Astrocyte (in vitro differentiated cells and primary cell): ENCODE results near the gene MRPL40. TPM values are rescaled to one million over a fixed set of nuclear protein-coding genes. Genes with fewer than 3 reads are reported as not detected.

Source experiments
- DNase-seq: peaks from one replicate; pipeline ENCODE4 v3.0.0-alpha.2; 2010; ENCODE audit warnings: low read depth
- FAIRE-seq: peaks from 2 replicates; lab custom pipeline; 2011; peaks lifted over from hg19 to GRCh38; lab: Jason Lieb, UNC
- H2AFZ ChIP-seq: 2 replicates; pipeline ENCODE4 v1.6.0; 2012; ENCODE audit warnings: low read depth, low read length, inconsistent platforms
- H3K27ac ChIP-seq: 2 replicates; pipeline ENCODE4 v1.5.1; 2011; ENCODE audit warnings: low read depth, low read length, inconsistent platforms
- H3K27me3 ChIP-seq: 2 replicates; pipeline ENCODE4 v1.6.0; 2011; ENCODE audit warnings: low read length, inconsistent platforms; ENCODE audit not compliant: insufficient read depth
- H3K36me3 ChIP-seq: 2 replicates; pipeline ENCODE4 v1.5.1; 2011; ENCODE audit warnings: low read length, inconsistent platforms; ENCODE audit not compliant: insufficient read depth
- H3K4me1 ChIP-seq: 2 replicates; pipeline ENCODE4 v1.5.1; 2011; ENCODE audit warnings: low read length, inconsistent platforms; ENCODE audit not compliant: insufficient read depth
- H3K4me2 ChIP-seq: 2 replicates; pipeline ENCODE4 v1.6.0; 2012; ENCODE audit warnings: low read length, inconsistent platforms
- H3K4me3 ChIP-seq: 2 replicates; pipeline ENCODE4 v1.5.1; 2011; ENCODE audit warnings: low read depth, mild to moderate bottlenecking, low read length, inconsistent platforms; ENCODE audit not compliant: insufficient read depth
- H3K79me2 ChIP-seq: 2 replicates; pipeline ENCODE4 v1.6.0; 2012; ENCODE audit warnings: mild to moderate bottlenecking, low read length, inconsistent platforms; ENCODE audit not compliant: insufficient read depth
- H3K9ac ChIP-seq: 2 replicates; pipeline ENCODE4 v1.6.0; 2012; ENCODE audit warnings: mild to moderate bottlenecking, low read length, inconsistent platforms
- H3K9me3 ChIP-seq: 2 replicates; pipeline ENCODE4 v1.5.1; 2012; ENCODE audit warnings: low read depth, mild to moderate bottlenecking, low read length, inconsistent platforms; ENCODE audit not compliant: insufficient read depth
- H4K20me1 ChIP-seq: 2 replicates; pipeline ENCODE4 v1.6.0; 2012; ENCODE audit warnings: low read length, inconsistent platforms; ENCODE audit not compliant: insufficient read depth
- H3K27ac Mint-ChIP-seq: one replicate; pipeline ENCODE4 v1.8.0; 2021; ENCODE audit warnings: mild to moderate bottlenecking, mixed read lengths; ENCODE audit not compliant: unreplicated experiment
- H3K27me3 Mint-ChIP-seq: one replicate; pipeline ENCODE4 v1.8.0; 2021; ENCODE audit warnings: low read depth, mixed read lengths; ENCODE audit not compliant: unreplicated experiment
- H3K36me3 Mint-ChIP-seq: one replicate; pipeline ENCODE4 v1.8.0; 2021; ENCODE audit warnings: low read depth, mixed read lengths; ENCODE audit not compliant: unreplicated experiment
- H3K4me1 Mint-ChIP-seq: one replicate; pipeline ENCODE4 v1.8.0; 2021; ENCODE audit warnings: low read depth, mixed read lengths; ENCODE audit not compliant: unreplicated experiment
- H3K4me3 Mint-ChIP-seq: one replicate; pipeline ENCODE4 v1.8.0; 2021; ENCODE audit warnings: mild to moderate bottlenecking, moderate library complexity, mixed read lengths; ENCODE audit not compliant: unreplicated experiment
- H3K9me3 Mint-ChIP-seq: one replicate; pipeline ENCODE4 v1.8.0; 2021; ENCODE audit warnings: mild to moderate bottlenecking, mixed read lengths; ENCODE audit not compliant: unreplicated experiment
- CTCF ChIP-seq: IDR thresholded peaks from 2 replicates; pipeline ENCODE4 v1.5.1; 2011; ENCODE audit warnings: low read depth, mild to moderate bottlenecking, inconsistent platforms, low read length, moderate library complexity; ENCODE audit not compliant: insufficient read depth
- EZH2 ChIP-seq: IDR thresholded peaks from 2 replicates; pipeline ENCODE4 v1.6.1; 2012; ENCODE audit warnings: mild to moderate bottlenecking, low read length, inconsistent platforms; ENCODE audit not compliant: insufficient read depth
- total RNA-seq: library from RNA; stranded (reverse); gene quantifications from 2 replicates; pipeline ENCODE4 v1.2.1, GENCODE V29; 2021

The MRPL40 gene
- total RNA-seq, 1 donor from 2014 or later: 34.7 TPM

GRCh38 chr22:19461506-19461905, 29.2 kb downstream of the MRPL40 start:
- Histone ChIP-seq H3K36me3 (peaks cover 34% of the 10 kb centered on the region), H3K4me1 (peaks cover 5% of the 10 kb centered on the region), H4K20me1 (peaks cover 24% of the 10 kb centered on the region), H3K27me3 (no peaks in the 10 kb centered on the region), H3K9me3 (no peaks in the 10 kb centered on the region), H3K4me3 (no peak overlapping the region), H2AFZ (no peak overlapping the region), H3K9ac (no peak overlapping the region), H3K79me2 (no peaks in the 10 kb centered on the region), H3K4me2 (no peak overlapping the region), H3K27ac (no peak overlapping the region)
- Mint-ChIP-seq H3K4me1 (peaks cover 8% of the 10 kb centered on the region), H3K36me3 (peaks cover 13% of the 10 kb centered on the region), H3K27me3 (no peaks in the 10 kb centered on the region), H3K4me3 (no peak overlapping the region), H3K9me3 (no peaks in the 10 kb centered on the region), H3K27ac (no peak overlapping the region)
- FAIRE-seq (peak; percentile 17), DNase-seq (no peak)
- TF ChIP-seq CTCF: no peak

GRCh38 chr22:19463008-19463407, 30.7 kb downstream of the MRPL40 start:
- Mint-ChIP-seq H3K36me3 (peaks cover 11% of the 10 kb centered on the region), H3K27me3 (no peaks in the 10 kb centered on the region), H3K4me3 (no peak overlapping the region), H3K27ac (no peak overlapping the region), H3K4me1 (peaks cover 8% of the 10 kb centered on the region), H3K9me3 (no peaks in the 10 kb centered on the region)
- Histone ChIP-seq H3K27me3 (no peaks in the 10 kb centered on the region), H3K9me3 (no peaks in the 10 kb centered on the region), H2AFZ (no peak overlapping the region), H3K4me2 (no peak overlapping the region), H3K4me1 (peaks cover 5% of the 10 kb centered on the region), H3K4me3 (no peak overlapping the region), H3K27ac (no peak overlapping the region), H4K20me1 (peaks cover 33% of the 10 kb centered on the region), H3K9ac (no peak overlapping the region), H3K79me2 (no peaks in the 10 kb centered on the region), H3K36me3 (peaks cover 34% of the 10 kb centered on the region)
- TF ChIP-seq EZH2 (no peak), CTCF (no peak)
- DNase-seq: no peak
- FAIRE-seq: no peak

GRCh38 chr22:19463491-19464469, 31.4 kb downstream of the MRPL40 start:
- no peaks in the 10 kb centered on the region for H3K9me3 Mint-ChIP-seq
- DNase-seq (peak; percentile 41), FAIRE-seq (no peak)
- Histone ChIP-seq H3K4me1 (peaks cover 5% of the 10 kb centered on the region), H4K20me1 (peaks cover 40% of the 10 kb centered on the region), H3K27me3 (no peaks in the 10 kb centered on the region), H3K4me3 (no peak overlapping the region), H3K36me3 (peaks cover 38% of the 10 kb centered on the region), H3K9ac (no peak overlapping the region), H3K9me3 (no peaks in the 10 kb centered on the region), H2AFZ (no peak overlapping the region), H3K79me2 (peaks cover 2% of the 10 kb centered on the region), H3K27ac (no peak overlapping the region), H3K4me2 (no peak overlapping the region)
- peak overlapping the region; percentile 50 for H3K4me3 Mint-ChIP-seq
- no peaks in the 10 kb centered on the region for H3K27me3 Mint-ChIP-seq
- TF ChIP-seq CTCF (no peak), EZH2 (no peak)
- peak overlapping the region; percentile 42 for H3K27ac Mint-ChIP-seq
- H3K4me1 Mint-ChIP-seq: peaks cover 8% of the 10 kb centered on the region
- H3K36me3 Mint-ChIP-seq: peaks cover 11% of the 10 kb centered on the region
